ENCODE results near the gene EPHB6.

The EPHB6 gene

DNA sequence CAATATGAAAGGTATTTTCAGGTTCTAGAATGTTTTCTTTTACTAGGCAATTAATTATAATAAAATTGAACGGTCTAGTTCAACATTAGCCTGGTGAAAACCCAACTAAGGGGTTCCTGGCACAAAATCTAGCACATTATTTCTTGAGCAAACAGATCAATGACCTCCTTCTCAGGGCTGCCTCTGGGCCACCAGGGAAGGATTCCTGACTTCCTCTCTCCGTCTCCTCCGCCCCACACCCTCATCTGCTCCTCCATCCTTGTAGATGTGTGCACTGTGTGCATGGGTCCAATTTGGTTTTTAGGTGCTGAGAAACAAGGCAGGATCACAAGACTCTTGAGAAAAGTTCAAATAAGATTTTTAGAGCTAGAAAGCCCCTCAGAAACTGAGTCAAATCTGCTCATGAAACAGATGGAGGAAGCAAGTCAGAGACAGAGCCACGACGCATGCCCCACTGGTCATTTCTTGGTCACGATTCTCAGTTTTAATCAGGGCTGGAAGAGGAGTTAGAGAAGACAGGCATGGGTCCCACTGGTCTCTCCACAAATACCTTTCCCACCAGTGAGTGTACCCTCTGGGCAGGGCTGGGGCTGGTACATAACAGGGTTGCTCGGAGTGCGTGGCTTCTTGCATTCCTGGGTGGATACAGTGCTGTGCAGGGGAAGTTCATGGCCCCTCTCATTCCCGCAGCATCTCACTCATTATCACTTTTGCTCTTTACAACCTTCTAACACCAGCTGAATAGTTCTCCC, 26.9 kb downstream of the EPHB6 start:
- no peaks in the 10 kb centered on the region for H3K36me3 ChIP-seq (ENCODE audit: insufficient read depth, low read length)
- H3K27me3 ChIP-seq (ENCODE audit: insufficient read depth, low read length), result no peaks in the 10 kb centered on the region
- no peak overlapping the region for H2AFZ ChIP-seq (ENCODE audit: low read depth, low read length)
- H3K4me3 ChIP-seq (ENCODE audit: low read length), result no peak overlapping the region
- no peaks in the 10 kb centered on the region for H3K4me1 ChIP-seq (ENCODE audit: insufficient read depth, low read length)
- no peaks in the 10 kb centered on the region for H3K9me3 ChIP-seq (ENCODE audit: low read length)

DNA sequence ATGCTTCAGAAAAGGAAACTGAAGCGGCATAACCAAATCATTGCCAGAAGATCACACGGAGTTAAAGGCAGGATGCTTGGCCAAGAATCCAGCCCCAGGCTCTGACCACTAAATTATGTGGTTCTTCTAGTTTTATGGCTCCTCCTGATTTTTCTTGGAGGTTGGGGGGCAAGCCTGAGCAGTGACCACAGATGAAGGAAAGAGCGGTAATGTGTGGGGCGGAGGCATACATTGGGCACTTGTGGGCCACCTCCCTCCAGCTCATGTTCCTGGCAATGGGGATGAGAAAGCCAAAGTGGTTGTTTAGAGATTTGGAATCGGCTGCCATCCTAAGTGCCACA, 27.4 kb downstream of the EPHB6 start:
- no peaks in the 10 kb centered on the region for H3K36me3 ChIP-seq (ENCODE audit: insufficient read depth, low read length)
- H3K27me3 ChIP-seq (ENCODE audit: insufficient read depth, low read length), result no peaks in the 10 kb centered on the region
- H3K9me3 ChIP-seq (ENCODE audit: low read length), result no peaks in the 10 kb centered on the region
- no peak overlapping the region for H3K4me3 ChIP-seq (ENCODE audit: low read length)
- H2AFZ ChIP-seq (ENCODE audit: low read depth, low read length), result no peak overlapping the region
- H3K4me1 ChIP-seq (ENCODE audit: insufficient read depth, low read length), result no peaks in the 10 kb centered on the region

DNA sequence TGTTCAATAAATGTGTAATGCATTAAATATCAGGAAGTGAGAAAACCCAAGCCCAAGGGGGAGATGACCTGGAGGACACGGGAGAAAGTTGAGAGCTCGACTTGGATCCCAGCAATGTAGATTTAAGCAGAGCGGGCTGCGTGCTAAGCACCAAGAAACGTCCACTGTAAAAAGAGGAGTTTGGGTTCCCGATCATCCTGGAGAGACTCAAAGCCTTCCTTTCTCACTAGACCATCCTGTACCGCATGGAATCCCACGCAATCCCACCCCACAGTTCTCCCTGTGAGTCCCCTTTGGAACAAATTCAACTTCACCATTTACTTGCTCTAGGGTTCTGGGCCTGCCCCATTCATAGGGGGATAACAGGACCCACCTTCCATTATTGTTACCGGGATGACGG, 28.3 kb downstream of the EPHB6 start:
- H3K36me3 ChIP-seq (ENCODE audit: insufficient read depth, low read length), result no peaks in the 10 kb centered on the region
- no peaks in the 10 kb centered on the region for H3K27me3 ChIP-seq (ENCODE audit: insufficient read depth, low read length)
- H3K9me3 ChIP-seq (ENCODE audit: low read length), result no peaks in the 10 kb centered on the region

DNA sequence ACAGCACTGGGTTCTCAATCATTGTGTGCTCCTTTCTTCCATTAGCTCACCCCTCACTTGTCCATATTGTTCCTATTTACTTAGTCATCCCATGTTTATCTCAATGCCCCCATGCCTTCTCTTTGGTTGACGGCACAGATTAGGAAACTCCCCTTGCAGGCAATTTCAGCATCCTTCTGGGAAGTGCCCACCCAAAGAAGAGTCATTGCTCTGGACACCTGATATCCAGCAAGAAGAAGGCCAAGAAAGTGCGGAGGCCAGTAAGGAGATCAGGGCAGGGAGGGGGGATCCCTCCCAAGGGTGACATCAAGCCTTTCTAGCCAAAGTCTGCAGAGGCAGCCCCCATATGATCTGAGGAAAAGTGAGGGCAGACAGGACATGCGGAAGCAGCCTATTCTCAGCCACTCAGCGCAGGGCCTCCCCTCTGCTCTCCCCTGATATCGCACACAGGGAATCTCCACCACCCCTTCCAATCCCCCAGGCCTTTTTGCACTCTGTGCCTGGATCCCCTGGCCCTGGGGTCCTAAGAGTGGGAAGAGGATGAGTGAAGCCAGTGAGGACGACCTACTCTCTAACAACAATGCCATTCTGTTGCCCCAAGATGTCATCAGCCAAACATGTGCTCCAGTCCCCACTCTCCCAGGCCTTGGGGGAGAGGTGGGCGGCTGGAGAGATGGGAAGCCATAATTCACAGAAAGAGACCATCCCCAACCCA, 28.9 kb downstream of the EPHB6 start:
- H3K4me3 ChIP-seq (ENCODE audit: low read length), result no peak overlapping the region
- no peaks in the 10 kb centered on the region for H3K4me1 ChIP-seq (ENCODE audit: insufficient read depth, low read length)
- H3K9me3 ChIP-seq (ENCODE audit: low read length), result no peaks in the 10 kb centered on the region
- no peaks in the 10 kb centered on the region for H3K36me3 ChIP-seq (ENCODE audit: insufficient read depth, low read length)
- H2AFZ ChIP-seq (ENCODE audit: low read depth, low read length), result no peak overlapping the region
- no peaks in the 10 kb centered on the region for H3K27me3 ChIP-seq (ENCODE audit: insufficient read depth, low read length)

More for the DNA sequence above, 28.3 kb downstream of the EPHB6 start:
- no peak overlapping the region for H2AFZ ChIP-seq (ENCODE audit: low read depth, low read length)
- H3K4me3 ChIP-seq (ENCODE audit: low read length), result no peak overlapping the region
- no peaks in the 10 kb centered on the region for H3K4me1 ChIP-seq (ENCODE audit: insufficient read depth, low read length)

DNA sequence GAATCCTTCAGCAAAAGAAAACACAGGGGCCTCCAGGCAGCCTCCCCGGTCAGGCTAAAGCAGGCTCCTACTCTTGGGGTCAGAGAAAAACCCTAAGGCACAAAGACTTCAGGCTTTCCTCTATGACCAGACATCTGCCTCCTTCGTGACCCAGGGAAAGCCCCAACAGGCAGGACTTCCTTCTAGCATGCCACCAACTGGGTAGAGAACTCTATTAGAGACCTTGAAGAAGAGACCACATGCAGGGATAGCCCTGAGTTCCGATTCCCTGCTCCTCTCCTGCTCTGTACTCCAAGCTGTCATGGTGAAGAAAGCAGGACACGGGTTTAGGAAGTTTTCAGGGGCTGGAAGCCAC, 29.4 kb downstream of the EPHB6 start:
- H3K27me3 ChIP-seq (ENCODE audit: insufficient read depth, low read length), result no peaks in the 10 kb centered on the region
- no peaks in the 10 kb centered on the region for H3K9me3 ChIP-seq (ENCODE audit: low read length)

DNA sequence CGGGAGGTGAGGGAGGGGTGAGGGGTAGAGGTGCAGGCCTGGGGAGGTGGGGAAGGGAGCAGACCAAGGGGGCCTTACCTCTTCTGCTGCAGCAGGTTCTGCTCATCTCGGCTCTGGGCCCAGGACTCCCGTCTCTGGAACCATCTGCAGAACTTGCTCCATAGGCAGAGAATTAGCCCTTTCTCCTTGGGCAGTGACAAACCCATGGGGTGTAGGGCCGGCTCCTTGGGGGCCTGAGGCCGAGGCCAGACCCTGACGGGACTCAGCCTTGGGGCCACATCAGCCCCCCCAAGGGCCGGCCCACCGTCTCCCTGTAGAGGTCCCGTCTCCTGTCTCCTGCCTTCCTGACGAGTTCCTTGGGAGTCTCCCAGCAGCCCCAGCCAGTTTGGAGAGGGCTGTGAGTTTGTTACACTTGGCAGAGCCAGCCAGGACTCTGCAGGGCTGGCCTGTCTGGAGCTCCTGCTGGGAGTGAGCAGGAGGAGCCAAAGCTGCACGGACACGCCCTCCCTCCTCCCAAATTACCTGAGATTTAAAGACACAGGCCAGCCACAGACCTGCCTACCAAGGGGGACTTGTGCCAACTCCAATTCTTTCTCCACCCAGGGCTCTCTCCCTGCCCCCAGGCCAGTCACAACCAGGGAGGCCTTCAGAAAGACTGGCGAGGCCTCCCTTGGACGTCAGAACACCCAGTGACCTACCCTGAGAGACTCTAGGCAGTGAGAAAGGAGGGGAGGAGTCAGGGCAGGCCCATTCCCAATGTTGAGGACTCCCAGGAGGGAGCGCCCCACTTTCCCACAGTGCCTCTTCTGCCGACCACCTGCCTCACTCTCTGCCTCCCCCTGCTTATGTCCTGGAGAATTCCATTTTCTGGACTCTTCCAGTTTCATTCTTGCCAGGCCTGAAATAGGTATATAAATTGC, 30.7 kb downstream of the EPHB6 start, which contains the start of gene TRPV6:
TSS of gene TRPV6 (minus strand) at position 435 of the 920 bp plus-strand sequence.
- Histone ChIP-seq H3K36me3 (ENCODE audit: insufficient read depth, low read length) (no peaks in the 10 kb centered on the region), H3K4me1 (ENCODE audit: insufficient read depth, low read length) (no peaks in the 10 kb centered on the region), H3K4me3 (ENCODE audit: low read length) (no peak within 1 kb of the TSS), H2AFZ (ENCODE audit: low read depth, low read length) (no peak within 1 kb of the TSS), H3K9me3 (ENCODE audit: low read length) (no peaks in the 10 kb centered on the region), H3K27me3 (ENCODE audit: insufficient read depth, low read length) (no peaks in the 10 kb centered on the region)

More for the DNA sequence above, 29.4 kb downstream of the EPHB6 start:
- Histone ChIP-seq H3K4me1 (ENCODE audit: insufficient read depth, low read length) (no peaks in the 10 kb centered on the region), H3K4me3 (ENCODE audit: low read length) (no peak overlapping the region), H3K36me3 (ENCODE audit: insufficient read depth, low read length) (no peaks in the 10 kb centered on the region), H2AFZ (ENCODE audit: low read depth, low read length) (no peak overlapping the region)

DNA sequence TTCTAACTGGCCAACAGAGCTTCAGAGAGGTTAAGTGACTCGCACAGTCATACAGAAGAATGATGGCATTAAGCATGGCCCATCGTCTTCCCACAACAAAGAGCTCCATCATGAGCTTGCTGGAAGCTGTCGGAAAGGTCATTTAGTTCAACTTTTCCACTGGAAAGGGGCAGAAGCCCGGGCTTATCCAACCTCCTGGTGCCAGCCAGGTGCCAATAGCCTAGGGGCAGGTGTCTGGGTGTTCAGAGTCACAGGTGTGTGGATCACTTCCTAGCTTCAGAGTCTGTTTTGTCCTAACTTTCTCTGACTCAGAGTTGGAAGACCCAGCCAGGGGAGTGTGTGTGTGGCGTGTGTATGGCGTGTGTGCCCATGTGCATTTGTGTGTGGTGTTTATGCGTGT, 32.0 kb downstream of the EPHB6 start:
- Histone ChIP-seq H3K27me3 (ENCODE audit: insufficient read depth, low read length) (no peaks in the 10 kb centered on the region), H2AFZ (ENCODE audit: low read depth, low read length) (no peak overlapping the region), H3K4me3 (ENCODE audit: low read length) (no peak overlapping the region), H3K4me1 (ENCODE audit: insufficient read depth, low read length) (no peaks in the 10 kb centered on the region), H3K9me3 (ENCODE audit: low read length) (no peaks in the 10 kb centered on the region), H3K36me3 (ENCODE audit: insufficient read depth, low read length) (no peaks in the 10 kb centered on the region)

DNA sequence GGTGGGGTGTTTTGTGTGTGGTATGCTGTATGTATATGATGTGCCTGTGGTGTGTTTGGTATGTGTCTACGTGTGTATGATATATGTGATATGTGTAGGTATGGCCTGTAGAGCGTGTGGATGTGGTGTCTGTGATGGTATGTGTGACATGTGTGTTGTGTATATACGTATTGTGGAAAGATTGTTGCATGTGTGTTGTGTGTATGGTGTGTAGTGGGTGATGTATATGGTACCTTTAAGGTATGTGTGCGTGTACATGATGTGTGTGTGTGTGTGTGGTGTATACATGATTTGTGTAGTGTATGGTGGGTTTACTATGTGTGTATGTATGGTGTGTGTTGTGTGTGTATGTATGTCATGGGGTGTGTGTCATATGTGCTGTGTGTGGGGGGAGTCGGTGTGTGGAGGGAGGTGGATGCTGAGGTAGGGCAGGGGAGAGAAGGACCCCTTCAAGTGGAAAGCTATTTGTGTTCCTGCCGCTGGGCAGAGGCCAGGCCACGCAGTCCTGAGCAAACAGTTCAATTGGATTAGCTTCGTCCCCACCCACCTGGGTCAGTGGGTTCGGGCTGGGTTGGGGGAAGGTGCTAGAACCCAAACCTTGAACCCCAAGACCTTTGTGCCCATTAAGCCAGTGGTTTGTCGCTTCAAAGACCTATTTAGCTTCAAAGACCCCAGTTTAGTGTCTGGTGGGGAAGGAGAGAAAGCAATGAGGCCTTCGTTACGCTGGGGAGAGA, 32.6 kb downstream of the EPHB6 start:
- Histone ChIP-seq H2AFZ (ENCODE audit: low read depth, low read length) (no peak overlapping the region), H3K27me3 (ENCODE audit: insufficient read depth, low read length) (no peaks in the 10 kb centered on the region), H3K4me3 (ENCODE audit: low read length) (no peak overlapping the region), H3K4me1 (ENCODE audit: insufficient read depth, low read length) (no peaks in the 10 kb centered on the region), H3K9me3 (ENCODE audit: low read length) (no peaks in the 10 kb centered on the region), H3K36me3 (ENCODE audit: insufficient read depth, low read length) (no peaks in the 10 kb centered on the region)

DNA sequence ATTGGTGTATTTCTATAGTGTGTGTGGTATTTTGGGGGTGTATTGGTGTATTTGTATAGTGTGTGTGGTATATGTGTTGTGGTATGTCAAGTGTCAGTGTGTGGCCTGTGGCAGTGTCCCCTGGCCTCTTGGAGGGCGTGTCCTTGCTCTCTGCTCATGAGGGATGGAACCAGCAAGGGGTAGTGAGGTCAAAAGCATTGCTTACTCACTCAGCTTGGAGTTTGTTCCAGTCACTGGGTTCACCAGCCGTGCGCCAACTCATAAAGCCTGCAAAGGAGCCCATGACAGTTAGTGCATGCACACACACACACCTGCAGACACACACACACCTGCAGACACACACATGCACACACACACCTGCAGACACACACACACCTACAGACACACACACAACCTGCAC, 34.9 kb downstream of the EPHB6 start:
- H3K36me3 ChIP-seq (ENCODE audit: insufficient read depth, low read length), result no peaks in the 10 kb centered on the region
- H3K9me3 ChIP-seq (ENCODE audit: low read length), result no peaks in the 10 kb centered on the region
- H3K4me1 ChIP-seq (ENCODE audit: insufficient read depth, low read length), result no peaks in the 10 kb centered on the region
- no peak overlapping the region for H2AFZ ChIP-seq (ENCODE audit: low read depth, low read length)
- H3K27me3 ChIP-seq (ENCODE audit: insufficient read depth, low read length), result no peaks in the 10 kb centered on the region
- no peak overlapping the region for H3K4me3 ChIP-seq (ENCODE audit: low read length)

DNA sequence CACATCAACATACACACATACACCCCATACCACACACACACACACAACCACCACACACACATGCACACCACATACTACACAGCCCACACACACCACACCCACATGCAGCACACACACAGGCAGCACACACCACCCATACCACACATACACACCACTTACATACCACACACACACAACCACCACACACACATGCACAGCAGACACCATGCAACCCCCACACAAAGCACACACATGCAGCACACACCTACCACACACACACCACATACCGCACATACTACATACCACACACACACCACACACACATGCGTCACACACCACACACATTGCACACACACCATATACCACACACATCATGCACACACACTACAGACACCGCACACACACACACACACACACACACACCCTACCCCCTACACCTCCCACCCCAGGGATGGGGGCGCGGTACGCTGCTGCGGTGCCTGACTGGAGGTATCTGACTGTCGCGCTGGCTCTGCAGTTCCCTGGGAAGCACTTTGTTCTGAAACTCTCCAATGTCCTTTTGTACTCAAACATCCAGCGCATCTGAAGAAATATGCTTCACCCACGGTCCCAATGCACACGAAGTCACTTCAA, 36.1 kb downstream of the EPHB6 start:
- no peaks in the 10 kb centered on the region for H3K9me3 ChIP-seq (ENCODE audit: low read length)
- no peak overlapping the region for H3K4me3 ChIP-seq (ENCODE audit: low read length)
- no peaks in the 10 kb centered on the region for H3K4me1 ChIP-seq (ENCODE audit: insufficient read depth, low read length)
- H3K27me3 ChIP-seq (ENCODE audit: insufficient read depth, low read length), result no peaks in the 10 kb centered on the region
- H3K36me3 ChIP-seq (ENCODE audit: insufficient read depth, low read length), result no peaks in the 10 kb centered on the region
- H2AFZ ChIP-seq (ENCODE audit: low read depth, low read length), result no peak overlapping the region

DNA sequence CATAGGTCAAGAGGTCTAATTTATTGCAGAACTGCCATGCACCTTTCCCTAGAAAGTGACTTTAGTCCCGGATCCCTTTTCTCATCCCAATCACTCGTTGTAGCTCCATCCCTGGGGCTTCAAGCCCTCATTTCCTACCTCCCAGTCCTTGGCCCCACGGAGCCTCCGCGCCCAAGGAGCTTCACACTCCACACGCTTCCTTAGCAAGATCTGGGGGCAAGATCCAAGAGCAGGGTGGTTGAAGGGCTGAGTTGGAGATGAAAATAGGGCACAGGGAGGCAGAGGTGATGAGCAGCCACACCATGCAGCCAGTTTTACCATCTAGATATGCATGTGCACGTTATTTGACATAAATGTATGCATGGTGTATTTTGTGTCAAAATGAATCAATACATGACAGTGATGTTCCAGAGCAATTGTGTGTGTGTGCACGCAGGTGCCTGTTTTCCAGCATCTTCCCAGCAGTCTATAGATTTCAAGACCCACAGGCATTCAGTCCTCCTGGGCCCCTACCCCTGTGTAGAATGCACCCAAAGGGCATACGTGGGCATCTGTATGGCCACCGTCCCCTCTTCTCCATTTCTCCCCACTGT, 36.7 kb downstream of the EPHB6 start:
- Histone ChIP-seq H3K4me3 (ENCODE audit: low read length) (no peak overlapping the region), H3K36me3 (ENCODE audit: insufficient read depth, low read length) (no peaks in the 10 kb centered on the region), H3K9me3 (ENCODE audit: low read length) (no peaks in the 10 kb centered on the region), H3K4me1 (ENCODE audit: insufficient read depth, low read length) (no peaks in the 10 kb centered on the region), H2AFZ (ENCODE audit: low read depth, low read length) (no peak overlapping the region), H3K27me3 (ENCODE audit: insufficient read depth, low read length) (no peaks in the 10 kb centered on the region)

DNA sequence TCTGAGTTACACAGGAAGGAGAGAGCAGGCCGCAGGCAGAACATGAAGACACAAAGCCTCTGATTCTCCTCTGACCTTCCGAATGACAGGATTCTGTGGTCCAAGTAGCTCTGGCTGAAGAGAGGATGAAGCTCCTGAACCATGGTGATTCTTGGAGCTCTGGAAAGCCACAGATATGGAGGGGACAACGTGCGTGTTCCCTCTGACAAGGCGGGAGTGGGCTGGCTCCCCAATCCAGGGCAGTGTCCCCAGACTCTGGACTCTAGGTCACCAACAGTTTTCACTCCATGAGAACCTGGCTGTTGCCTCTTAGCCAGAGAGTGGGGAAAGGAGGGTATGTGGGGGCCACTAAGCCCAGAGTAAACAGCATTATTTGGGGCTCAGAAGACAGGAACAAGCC, 38.1 kb downstream of the EPHB6 start:
- Histone ChIP-seq H3K27me3 (ENCODE audit: insufficient read depth, low read length) (no peaks in the 10 kb centered on the region), H2AFZ (ENCODE audit: low read depth, low read length) (no peak overlapping the region), H3K9me3 (ENCODE audit: low read length) (no peaks in the 10 kb centered on the region), H3K4me3 (ENCODE audit: low read length) (no peak overlapping the region), H3K36me3 (ENCODE audit: insufficient read depth, low read length) (no peaks in the 10 kb centered on the region), H3K4me1 (ENCODE audit: insufficient read depth, low read length) (no peaks in the 10 kb centered on the region)

All from neuron (in vitro differentiated cells).